A673 (cell line): Measurements from ENCODE around the gene IBA57. TPM values are rescaled to one million over a fixed set of nuclear protein-coding genes. Genes with fewer than 3 reads are reported as not detected.

Source experiments
- BruUV-seq: library from RNA; stranded (reverse); fragments of 400-500 nt; replicated peaks from 2 replicates; lab custom pipeline; 2021; lab: Mats Ljungman, UMichigan
- CTCF ChIA-PET: fragments of 300-600 bp; sonication (Branson Sonifier 250); formaldehyde crosslinking; loops from one replicate; lab custom pipeline; 2022; ENCODE audit warnings: antibody characterized with exemption; lab: Charles Lee
- POLR2A ChIA-PET: fragments of 300-600 bp; sonication (Branson Sonifier 250); formaldehyde crosslinking; loops from one replicate; lab custom pipeline; 2022; ENCODE audit warnings: antibody characterized with exemption; ENCODE audit not compliant: low non-redundant PET; lab: Charles Lee
- DNase-seq: peaks from one replicate; pipeline ENCODE4 v3.0.0-alpha.2; 2015; ENCODE audit warnings: low spot score
- H3K27ac ChIP-seq: fragments of 200-600 bp; sonication (generic); 2 replicates; pipeline ENCODE4 v1.5.1; 2016; ENCODE audit warnings: mixed run types, low read depth, mild to moderate bottlenecking, mixed read lengths, antibody characterized with exemption, low read length; ENCODE audit not compliant: poor library complexity, severe bottlenecking
- H3K27me3 ChIP-seq: fragments of 200-600 bp; sonication (generic); replicated peaks from 2 replicates; pipeline ENCODE4 v1.6.1; 2017; ENCODE audit warnings: mixed run types, low read depth, mild to moderate bottlenecking, mixed read lengths, antibody characterized with exemption, low read length; ENCODE audit not compliant: insufficient read depth, poor library complexity
- H3K36me3 ChIP-seq: fragments of 200-600 bp; sonication (generic); 2 replicates; pipeline ENCODE4 v1.6.1; 2016; ENCODE audit warnings: mixed run types, mild to moderate bottlenecking, mixed read lengths, antibody characterized with exemption, low read length; ENCODE audit not compliant: insufficient read depth, poor library complexity, severe bottlenecking
- H3K4me1 ChIP-seq: fragments of 200-600 bp; sonication (generic); 2 replicates; pipeline ENCODE4 v1.6.1; 2017; ENCODE audit warnings: mixed run types, mild to moderate bottlenecking, mixed read lengths, antibody characterized with exemption, low read length; ENCODE audit not compliant: insufficient read depth, poor library complexity, severe bottlenecking
- H3K4me3 ChIP-seq: fragments of 200-600 bp; sonication (generic); 2 replicates; pipeline ENCODE4 v1.5.1; 2016; ENCODE audit warnings: low read depth, mixed run types, mild to moderate bottlenecking, mixed read lengths, low read length; ENCODE audit not compliant: poor library complexity, severe bottlenecking
- H3K9me3 ChIP-seq: fragments of 200-600 bp; sonication (generic); 2 replicates; pipeline ENCODE4 v1.6.1; 2016; ENCODE audit warnings: mixed run types, low read depth, mild to moderate bottlenecking, mixed read lengths, antibody characterized with exemption, low read length; ENCODE audit not compliant: poor library complexity, severe bottlenecking
- EZH2 ChIP-seq: fragments of 200-600 bp; sonication (generic); IDR thresholded peaks from 2 replicates; pipeline ENCODE4 v1.6.1; 2017; ENCODE audit warnings: borderline replicate concordance, low read depth, mild to moderate bottlenecking, mixed read lengths, antibody characterized with exemption, low read length; ENCODE audit not compliant: poor library complexity, severe bottlenecking
- intact Hi-C: fragments of 100-400 bp; cut with micrococcal nuclease; formaldehyde crosslinking; loops from one replicate; pipeline ENCODE4 v1.10.0; 2022; ENCODE audit not compliant: unreplicated experiment
- total RNA-seq: library from RNA; stranded (reverse); gene quantifications from 2 replicates; pipeline ENCODE4 v1.2.3, GENCODE V29; 2021
- TF ChIP-seq, protein P1 (sequence below): fragments of 300-800, 200-600 bp; sonication (generic); conservative IDR thresholded peaks from 2 replicates; pipeline ENCODE4 v1.5.1; 2017; ENCODE audit warnings: low read depth, mild to moderate bottlenecking, antibody characterized with exemption, low read length, moderate library complexity, mixed read lengths

Gene IBA57
- total RNA-seq, 1 experiment from 2014 or later, result 12.1 TPM

DNA sequence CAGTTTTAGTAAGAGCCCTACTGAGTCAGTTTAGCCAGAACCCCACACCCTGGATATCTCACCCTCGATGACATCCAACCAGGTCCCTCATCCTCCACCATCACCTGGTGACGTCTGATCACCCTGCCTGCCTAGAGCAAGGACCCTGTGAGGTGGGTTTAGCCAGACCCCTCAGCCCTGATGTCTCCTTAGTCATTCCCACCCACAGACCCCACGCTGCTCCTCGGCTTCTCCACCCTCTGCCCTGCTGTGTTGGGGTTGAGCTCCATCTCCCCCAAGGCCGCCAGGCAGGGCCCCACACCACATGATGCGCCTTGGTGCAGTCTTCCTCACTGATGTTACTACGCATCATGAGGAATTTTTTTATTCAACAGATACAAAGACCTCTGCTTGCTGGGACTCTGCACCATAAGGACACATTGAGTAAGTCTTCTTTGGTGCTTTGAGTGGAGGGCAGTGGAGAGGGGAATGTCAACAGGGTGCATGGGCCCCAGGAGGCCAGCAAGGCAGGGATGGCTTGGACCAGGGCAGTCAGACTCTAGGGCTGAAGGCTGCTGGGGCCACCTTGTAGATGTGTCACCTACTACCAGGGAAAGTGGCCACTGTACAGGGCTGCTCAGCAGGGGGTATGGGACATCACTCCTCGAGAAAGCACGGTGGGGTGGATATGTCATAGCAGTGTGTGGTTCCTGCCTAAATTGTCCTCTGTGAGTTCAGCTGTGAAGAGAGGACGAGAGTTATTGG is 1.7 kb upstream of the IBA57 start:
- TF ChIP-seq EZH2, result no peak
- TF ChIP-seq, protein P1, sequence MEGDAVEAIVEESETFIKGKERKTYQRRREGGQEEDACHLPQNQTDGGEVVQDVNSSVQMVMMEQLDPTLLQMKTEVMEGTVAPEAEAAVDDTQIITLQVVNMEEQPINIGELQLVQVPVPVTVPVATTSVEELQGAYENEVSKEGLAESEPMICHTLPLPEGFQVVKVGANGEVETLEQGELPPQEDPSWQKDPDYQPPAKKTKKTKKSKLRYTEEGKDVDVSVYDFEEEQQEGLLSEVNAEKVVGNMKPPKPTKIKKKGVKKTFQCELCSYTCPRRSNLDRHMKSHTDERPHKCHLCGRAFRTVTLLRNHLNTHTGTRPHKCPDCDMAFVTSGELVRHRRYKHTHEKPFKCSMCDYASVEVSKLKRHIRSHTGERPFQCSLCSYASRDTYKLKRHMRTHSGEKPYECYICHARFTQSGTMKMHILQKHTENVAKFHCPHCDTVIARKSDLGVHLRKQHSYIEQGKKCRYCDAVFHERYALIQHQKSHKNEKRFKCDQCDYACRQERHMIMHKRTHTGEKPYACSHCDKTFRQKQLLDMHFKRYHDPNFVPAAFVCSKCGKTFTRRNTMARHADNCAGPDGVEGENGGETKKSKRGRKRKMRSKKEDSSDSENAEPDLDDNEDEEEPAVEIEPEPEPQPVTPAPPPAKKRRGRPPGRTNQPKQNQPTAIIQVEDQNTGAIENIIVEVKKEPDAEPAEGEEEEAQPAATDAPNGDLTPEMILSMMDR, result no peak
- peaks cover 9% of the 10 kb centered on the region for H3K27me3 ChIP-seq
- H3K27ac ChIP-seq, result no peak overlapping the region
- intact Hi-C loops, result no loop called here
- no peaks in the 10 kb centered on the region for H3K9me3 ChIP-seq
- CTCF ChIA-PET, result no interaction called here
- H3K4me3 ChIP-seq, result no peak overlapping the region
- peaks cover 11% of the 10 kb centered on the region for H3K4me1 ChIP-seq
- DNase-seq, result no peak
- BruUV-seq, result no TSS peak
- H3K36me3 ChIP-seq, result no peaks in the 10 kb centered on the region
- POLR2A ChIA-PET, result no interaction called here

DNA sequence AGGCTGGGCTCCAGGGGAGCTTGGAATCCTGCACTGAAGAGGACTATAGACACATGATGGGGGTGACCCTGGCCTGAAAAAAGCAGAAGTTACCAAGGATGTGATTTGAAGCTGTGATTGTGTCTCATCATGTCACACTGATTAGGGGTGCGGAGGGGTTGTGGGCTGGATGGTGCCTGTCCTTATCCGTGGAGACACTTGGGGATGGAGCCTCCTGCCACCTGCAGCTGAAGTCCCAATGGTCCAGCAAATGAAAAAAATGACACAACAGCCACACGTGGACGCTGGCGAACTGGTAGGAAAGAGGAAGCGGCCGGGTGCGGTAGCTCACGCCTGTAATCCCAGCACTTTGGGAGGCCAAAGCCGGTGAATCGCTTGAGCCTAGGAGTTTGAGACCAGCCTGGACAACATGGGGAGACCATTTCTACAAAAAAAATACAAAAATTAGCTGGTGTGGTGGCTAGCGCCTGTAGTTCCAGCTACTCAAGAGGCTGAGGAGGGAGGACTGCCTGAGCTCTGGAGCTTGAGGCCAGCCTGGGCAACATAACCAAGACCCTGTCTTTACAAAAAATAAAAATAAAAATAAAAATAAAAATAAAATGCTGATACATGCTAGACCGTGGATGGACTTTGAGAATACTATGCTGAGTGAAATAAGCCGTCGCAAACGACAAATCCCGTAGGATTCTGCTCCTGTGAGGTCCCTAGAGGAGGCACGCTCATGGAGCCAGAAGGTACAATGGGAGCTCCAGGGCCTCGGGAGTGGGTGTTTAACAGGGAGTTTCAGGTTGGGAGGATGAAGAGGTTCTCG is 838 bp upstream of the IBA57 start:
- TF ChIP-seq, protein P1, result no peak
- TF ChIP-seq EZH2, result no peak
- CTCF ChIA-PET, result interaction anchor here (0.6 to 1.9 kb wide), 5 partner anchors 12 to 166 kb away, joined by 3 to 13 read pairs (median 4); no protein-coding TSS in a partner anchor
- H3K36me3 ChIP-seq, result no peaks in the 10 kb centered on the region
- H3K27ac ChIP-seq, result peak overlapping the region; percentile 100
- H3K4me3 ChIP-seq, result peak overlapping the region; percentile 80
- DNase-seq, result no peak
- POLR2A ChIA-PET, result no interaction called here
- peaks cover 11% of the 10 kb centered on the region for H3K4me1 ChIP-seq
- intact Hi-C loops, result no loop called here
- peaks cover under 1% of the 10 kb centered on the region for H3K27me3 ChIP-seq
- TSS peak; percentile 94 for BruUV-seq
- H3K9me3 ChIP-seq, result no peaks in the 10 kb centered on the region

DNA sequence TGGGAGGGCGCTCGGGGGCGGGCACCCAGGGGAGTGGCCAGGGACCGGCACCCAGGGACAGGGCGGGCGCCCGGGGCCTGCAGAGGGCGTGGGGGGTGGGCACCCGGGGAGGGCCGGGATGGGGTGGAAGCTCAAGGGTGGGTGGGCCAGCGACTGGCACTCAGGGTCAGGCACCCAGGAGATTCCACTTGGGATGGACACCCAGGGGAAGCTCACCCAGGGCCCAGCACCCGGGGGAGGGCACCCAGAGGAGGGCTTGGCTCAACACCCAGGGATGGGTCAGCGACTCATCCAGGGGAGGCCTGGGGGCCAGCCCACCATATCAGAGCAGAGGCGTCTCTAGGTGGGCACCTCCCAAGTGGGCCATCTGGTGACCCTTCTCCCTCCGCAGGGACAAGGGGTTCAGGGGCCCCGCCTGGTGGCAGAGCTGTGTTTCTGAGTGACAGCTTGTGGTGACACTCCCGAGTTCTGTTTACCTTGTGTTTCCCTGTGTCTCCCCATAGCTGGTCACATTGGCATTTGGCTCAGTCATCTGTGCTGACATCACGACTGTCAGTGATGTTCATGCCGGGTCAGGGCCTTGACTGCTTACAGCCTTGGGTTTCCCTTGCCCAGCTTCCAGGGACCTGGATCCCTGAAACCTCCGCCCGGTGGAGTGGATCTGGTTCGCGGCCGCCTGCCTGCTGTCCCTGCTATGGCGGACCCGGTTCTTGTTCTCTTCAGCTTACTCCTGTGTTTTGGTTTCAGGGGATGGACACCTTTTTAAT is 749 bp downstream of the IBA57 start:
- TF ChIP-seq, protein P1, result peak; percentile 25; the same call in 1 of the 2 replicates
- no peak for TF ChIP-seq EZH2
- no TSS peak for BruUV-seq
- H3K4me3 ChIP-seq, result peak overlapping the region; percentile 80
- peak; percentile 35 for DNase-seq
- ChIA-PET POLR2A (interaction anchor here (0.7 to 1.0 kb wide), 2 partner anchors 291 to 1358 kb away, joined by 4 to 9 read pairs; a partner anchor contains a TSS), CTCF (interaction anchor here (1.9 kb wide), 1 partner anchor 167 kb away, joined by 13 read pairs; no protein-coding TSS in a partner anchor)
- H3K9me3 ChIP-seq, result no peaks in the 10 kb centered on the region
- peak overlapping the region; percentile 100 for H3K27ac ChIP-seq
- no peaks in the 10 kb centered on the region for H3K36me3 ChIP-seq
- peaks cover 11% of the 10 kb centered on the region for H3K4me1 ChIP-seq
- no peaks in the 10 kb centered on the region for H3K27me3 ChIP-seq
- intact Hi-C loops, result no loop called here
